Bronchus fibroblast of lung (primary cell): ENCODE measurements around the gene LOXL4. TPM values are rescaled to one million over a fixed set of nuclear protein-coding genes. Genes with fewer than 3 reads are reported as not detected.

Experiments used
- total RNA-seq: library from RNA; depleted of rRNA; stranded (reverse); fragments of >200 nt; gene quantifications from 2 replicates; pipeline ENCODE4 v1.2.3, GENCODE V29; 2015

The LOXL4 gene
- 10.0 and 12.4 TPM in 2 replicates for total RNA-seq

GRCh38 chr10:98267894-98268693 is at the start of gene LOXL4:
LOXL4 (minus strand) TSS chr10:98268194; CDS start chr10:98263019, 5,175 bp downstream.

Other genes starting within 250 kb of the LOXL4 start
- not detected in 2 replicates for gene CRTAC1, start 237.6 kb downstream of the LOXL4 start, total RNA-seq
- gene R3HCC1L, start 133.5 kb downstream of the LOXL4 start, total RNA-seq, result 7.1 and 10.1 TPM in 2 replicates
- 14.1 and 19.8 TPM in 2 replicates for gene PYROXD2, start 147.0 kb upstream of the LOXL4 start, total RNA-seq
- gene HPS1, start 178.7 kb upstream of the LOXL4 start, total RNA-seq, result 42.1 and 55.3 TPM in 2 replicates